HG03097 (cell line): Measurements from ENCODE around the gene HS6ST2.

Source experiments
- ATAC-seq: cut with Tn5 transposase; IDR thresholded peaks from one replicate; pipeline ENCODE4 v1.9.1; 2021; ENCODE audit not compliant: unreplicated experiment, low FRiP score

HS6ST2 gene

DNA sequence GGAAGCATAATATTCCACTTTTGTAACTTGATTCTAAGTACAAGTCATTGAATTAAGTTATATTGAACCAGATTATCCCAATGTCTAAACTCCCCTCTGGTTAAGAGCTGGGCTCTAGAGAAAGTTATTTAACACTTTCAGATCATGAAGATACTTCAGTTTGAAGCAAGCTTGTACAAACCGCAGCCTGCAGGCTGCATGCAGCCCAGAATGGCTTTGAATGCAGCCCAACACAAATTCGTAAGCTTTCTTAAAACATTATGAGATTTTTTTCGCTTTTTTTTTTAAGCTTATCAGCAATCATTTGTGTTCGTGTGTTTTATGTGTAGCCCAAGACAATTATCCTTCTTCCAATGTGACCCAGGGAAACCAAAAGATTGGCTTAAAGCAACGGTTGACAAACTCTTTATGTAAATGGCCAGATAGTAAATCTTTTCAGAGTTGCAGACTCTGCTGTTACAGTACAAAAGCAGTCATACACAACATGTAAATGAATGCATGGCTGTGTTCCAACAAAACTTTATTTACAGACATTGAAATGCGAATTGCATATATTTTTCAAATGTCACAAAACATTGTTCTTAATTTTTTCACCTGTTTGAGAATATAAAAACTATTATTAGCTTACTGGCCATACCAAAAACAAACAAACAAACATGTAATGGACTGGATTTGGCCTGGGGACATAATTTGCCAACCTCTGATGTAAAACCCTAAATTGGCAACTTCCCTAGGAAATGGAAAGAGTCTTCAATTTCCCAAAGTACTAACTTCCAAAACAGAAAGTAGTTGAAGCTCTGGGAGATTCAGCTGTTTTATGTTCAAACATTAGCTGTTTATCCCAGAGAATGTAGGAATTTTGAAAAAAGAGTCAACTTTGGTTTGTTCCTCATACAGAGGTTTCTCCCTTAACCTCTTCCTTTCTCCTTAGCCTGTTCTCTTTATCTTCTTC is 268.5 kb downstream of the HS6ST2 start:
- ATAC-seq: no peak

DNA sequence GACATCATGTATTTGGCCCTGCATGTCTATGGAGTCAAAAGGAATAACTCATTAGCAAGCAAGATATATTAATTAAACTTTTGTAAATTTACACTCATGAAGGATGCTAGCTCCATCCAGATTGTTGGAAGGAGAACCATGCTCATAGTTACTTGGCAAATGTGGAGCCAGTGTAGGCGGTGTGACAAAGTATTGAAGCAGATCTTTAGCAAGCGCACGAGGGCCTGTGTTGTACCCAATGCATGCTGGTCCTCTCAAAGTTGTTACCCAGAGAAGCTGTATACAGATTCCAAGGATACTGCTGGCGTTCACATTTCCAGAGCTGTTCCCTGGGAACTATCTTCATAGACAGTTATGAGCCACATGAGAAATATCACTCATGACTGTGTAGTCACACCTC is 273.2 kb downstream of the HS6ST2 start:
- ATAC-seq: no peak

DNA sequence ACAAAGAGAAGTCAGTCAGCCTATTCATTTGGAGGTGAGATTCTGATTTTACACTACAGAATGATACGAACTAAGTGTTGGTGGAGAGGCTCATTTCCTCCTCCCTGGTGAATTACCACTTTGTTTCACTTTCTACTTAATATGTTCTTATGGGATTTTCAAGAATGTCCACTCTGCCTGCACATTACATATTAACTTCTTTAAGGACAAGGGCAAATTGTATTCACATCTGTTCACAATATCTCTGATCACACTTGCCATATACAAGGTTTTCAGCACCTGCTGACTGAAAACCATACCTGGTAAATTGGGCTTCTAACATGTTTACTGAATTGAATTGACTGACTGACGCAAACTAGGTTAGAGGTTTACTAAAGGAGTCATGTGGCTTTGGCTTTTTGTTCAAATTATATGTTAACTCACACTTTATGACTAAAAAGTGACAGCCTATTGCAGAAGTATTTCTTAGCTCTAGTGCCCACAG is 281.2 kb downstream of the HS6ST2 start:
- ATAC-seq: peak; percentile 68

DNA sequence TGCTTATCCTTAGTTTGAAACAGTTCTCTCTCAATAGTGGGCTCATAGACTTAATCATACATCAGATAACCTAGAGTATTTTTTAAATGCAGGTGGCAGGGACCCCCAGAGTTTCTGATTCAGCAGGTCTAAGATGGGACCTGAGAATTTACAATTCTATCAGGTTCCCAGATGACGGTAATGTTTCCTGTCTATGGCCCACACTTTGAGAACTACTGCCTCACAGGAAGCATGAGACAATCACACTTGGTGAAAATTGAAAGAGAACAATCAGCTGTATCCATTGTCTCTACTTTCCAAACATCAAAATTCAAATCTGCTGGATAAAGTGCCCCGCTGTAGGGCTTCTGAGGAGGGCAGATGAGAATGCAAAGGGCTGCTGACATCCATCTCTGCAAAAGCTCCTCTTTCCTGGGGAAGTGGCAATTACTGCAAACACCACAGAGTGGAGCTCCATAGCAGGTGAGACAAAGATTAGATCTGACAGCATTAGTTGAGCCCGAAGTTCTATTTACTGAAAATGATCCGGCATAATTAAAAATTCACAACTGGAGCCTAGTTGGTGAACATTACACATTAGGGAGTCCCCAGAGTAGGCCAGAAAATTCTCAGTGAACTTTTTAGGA is 281.8 kb downstream of the HS6ST2 start:
- no peak for ATAC-seq

DNA sequence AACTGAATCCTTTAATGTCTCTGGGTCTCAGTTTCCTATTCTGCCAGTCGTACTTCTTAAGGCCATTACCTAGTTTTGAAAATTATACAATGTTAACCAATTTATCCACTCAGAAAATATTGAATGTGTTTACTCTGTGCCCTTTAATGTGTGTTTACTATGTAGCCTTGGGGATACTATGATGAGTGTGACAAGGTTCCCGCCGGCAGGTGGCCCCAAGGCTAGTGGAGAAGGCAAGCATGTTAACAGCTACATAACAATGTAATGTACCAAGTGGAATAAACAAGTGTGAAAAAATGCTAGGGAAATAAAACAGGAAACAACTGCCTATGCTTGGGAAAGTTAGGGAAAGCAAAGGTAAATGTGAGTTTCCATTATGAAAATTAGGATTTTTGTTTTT is 282.3 kb downstream of the HS6ST2 start:
- ATAC-seq: no peak

DNA sequence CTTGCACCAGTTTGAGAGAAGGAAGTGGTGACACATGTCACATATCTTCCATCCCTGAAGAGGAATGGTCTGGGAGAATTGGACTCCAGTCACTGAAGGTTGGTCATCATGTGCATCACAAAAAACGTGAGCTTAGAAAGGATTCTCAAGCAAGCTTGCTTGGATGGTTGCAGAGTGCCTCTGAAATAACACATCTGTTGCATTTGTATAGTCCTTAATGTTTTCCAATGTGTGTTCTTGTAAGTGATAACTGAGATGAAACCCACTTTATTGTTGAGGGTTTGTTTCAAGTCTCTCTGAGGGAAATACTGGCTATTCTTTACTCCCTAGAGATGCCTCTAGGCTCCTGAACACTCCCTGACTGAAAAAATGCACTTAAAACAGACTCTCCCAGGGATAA is 285.1 kb downstream of the HS6ST2 start:
- no peak for ATAC-seq

DNA sequence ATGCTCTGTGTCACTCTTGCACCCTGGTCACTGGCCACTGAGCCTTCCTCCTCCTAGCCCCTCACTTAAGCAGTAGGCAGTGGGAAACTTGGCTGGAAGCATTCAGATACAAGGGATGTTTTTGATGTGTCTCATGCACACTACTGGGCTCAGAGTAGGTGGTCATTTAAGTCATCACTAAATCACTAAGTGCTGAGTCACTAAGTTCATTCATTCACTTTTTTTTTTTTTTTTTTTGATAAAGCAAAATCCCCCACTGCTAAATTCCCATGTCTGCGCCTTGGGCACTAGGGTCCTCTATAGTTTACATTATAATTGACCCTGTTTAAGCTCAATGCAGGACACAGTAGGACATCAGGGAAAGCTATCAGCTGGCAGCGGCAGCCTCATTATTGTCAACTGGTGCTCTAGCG is 287.2 kb downstream of the HS6ST2 start:
- ATAC-seq: no peak

DNA sequence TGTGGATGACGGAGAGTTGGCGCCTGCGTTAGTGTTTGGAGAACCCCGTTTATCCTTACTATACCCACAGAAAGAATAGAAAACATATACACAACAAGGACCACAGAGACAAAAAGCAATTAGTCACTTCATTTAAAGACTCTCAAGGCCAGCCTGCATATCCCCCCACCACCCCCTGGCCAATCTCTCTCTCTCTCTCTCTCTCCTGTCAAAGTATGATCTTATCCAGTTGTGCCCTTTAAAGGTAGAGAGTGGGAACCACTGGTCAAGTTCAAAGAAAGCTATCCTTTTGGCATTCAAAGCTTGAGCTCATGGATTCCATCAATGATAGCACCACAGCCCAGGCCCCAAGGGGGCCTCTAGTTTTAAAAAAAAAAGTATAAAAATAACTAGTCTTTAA is 289.3 kb downstream of the HS6ST2 start:
- no peak for ATAC-seq

DNA sequence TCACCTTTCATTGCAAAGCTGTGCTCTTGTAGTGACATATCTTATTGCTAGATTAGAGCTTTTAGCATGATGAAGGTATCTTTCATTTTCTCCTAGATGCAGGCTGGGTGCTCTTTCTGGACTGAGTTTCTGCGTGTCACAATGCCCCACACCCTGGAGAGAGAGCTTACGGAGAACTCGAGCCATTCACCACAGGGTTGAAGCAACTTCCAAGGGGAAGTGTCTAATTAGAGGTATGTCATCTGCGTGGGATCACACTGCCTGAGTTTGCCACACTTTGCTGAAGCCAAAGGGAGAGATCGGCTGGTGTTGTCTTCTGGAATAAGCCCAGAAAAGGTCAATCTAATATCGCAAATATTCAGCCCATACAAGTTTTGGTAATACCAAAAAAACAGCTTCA is 290.3 kb downstream of the HS6ST2 start:
- no peak for ATAC-seq

DNA sequence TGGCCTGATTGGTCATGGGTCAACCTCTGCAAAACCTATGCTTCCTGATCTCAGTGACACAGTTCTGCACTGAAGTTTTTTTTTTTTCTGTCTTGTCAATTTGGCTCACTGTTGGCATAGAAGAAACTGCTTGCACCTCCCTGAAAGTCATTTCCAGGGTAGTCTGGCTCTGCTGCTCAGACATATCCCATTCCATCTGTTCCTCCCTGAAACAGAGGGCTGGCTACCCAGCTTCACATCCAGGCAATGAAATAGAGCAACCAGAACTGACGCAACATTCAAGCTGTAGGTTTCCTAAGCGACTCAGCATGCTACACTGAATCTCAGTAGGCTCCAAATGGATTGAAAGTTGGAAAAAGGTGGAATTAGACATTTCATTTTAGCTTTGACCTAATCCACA is 292.8 kb downstream of the HS6ST2 start:
- ATAC-seq: no peak

DNA sequence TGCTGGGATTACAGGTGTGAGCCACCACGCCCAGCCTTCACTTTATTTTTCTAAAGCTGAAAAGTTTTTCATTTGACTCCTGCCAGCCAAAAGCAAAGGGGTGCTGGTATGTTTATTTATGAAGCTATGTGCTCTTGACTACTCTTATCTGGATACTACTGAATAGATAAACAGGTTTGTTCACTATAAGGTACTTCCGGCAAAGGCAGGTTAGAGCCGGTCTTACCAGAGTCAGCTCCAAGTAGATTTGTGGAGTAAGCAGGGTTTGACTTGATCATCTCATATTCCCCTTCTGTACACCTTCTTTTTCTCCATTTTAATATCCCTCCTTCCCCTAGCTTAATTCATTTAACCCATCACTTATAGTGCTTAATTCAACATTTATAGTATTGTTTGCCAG is 294.2 kb downstream of the HS6ST2 start:
- ATAC-seq: no peak

DNA sequence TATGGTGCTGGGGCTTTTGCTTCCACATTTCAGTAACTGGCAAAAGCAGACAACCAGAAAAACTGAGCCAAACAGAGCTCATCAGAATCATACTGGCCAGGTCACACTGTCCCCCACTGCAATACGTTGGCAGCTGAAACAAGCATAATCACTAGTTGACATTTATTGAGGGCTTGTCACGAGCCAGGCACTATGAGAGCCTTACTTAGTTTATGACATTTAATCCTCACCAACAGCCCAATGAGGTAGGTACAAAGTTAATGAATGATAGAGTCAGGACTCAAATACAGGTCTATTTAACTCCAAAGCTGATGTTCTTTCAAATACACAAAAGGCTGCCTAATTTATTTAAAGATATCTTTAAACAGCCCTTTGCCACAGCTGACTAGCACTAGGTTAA is 295.6 kb downstream of the HS6ST2 start:
- ATAC-seq: no peak

DNA sequence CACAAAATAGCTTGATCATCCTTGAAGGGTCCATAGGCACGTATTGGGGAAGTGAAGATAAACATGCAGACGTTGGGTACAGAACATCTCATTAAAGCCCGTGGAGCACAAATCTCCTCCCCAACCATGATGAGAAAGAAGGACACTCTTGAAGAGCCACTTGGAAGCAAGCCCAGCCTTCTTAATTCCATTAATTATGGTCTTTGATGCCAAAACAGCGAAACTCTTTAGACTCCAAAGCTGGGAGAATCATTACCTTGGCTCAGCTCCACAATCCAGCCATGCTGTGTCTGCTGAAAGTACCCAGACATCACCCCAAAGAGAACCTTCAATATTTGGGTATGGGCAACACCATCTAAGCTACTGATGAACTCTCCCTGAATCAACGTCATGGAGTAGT is 300.6 kb downstream of the HS6ST2 start:
- no peak for ATAC-seq

DNA sequence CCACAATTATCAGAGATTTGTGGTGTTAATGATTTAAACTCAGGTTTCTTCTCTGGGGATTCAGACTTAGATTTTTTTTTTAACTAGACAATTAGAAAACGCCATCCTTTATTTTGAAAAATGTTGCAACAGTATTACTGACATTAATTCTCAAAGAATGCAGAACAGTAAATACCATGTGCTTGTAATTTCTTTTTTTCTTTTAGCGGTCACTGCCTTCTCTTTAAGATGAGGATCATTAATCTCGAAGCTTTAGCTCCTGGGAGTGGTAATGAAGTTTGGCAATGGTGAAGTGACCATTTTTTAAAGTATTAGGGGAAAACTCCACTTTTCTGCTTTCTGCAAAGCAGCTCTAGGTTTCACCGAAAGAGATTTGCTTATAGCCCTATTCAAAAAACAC is 305.6 kb downstream of the HS6ST2 start:
- ATAC-seq: no peak

DNA sequence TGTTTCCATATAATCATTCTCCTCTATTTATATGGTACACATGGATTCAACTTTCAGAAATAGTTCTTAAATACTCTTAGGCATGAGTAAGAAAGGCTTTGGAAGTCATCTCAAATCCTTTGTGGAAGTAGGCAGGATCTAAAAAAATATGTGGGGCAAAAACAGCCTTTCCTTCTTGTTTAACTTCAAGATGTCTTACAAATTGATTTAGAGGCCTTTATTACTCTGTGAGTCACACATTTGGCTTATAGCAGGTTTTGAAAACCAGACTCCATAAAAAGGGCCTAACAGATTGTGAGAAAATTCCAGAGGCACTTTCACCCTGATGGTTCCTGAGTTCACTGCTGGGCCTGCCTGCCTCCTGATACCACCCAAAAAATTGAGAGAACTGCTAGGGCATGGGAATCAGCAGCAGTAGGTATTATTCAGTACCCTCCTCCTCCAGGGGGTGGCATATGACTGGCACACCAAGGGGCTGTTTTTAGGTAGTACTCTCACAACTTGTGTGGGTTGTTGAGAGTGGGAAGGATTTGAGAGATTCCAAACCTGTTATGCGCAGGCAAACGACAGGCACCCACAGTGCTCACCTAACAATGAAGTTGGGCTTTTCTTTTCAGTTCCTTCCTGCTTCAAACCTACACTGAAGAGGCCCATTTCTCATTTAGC is 306.9 kb downstream of the HS6ST2 start:
- no peak for ATAC-seq

DNA sequence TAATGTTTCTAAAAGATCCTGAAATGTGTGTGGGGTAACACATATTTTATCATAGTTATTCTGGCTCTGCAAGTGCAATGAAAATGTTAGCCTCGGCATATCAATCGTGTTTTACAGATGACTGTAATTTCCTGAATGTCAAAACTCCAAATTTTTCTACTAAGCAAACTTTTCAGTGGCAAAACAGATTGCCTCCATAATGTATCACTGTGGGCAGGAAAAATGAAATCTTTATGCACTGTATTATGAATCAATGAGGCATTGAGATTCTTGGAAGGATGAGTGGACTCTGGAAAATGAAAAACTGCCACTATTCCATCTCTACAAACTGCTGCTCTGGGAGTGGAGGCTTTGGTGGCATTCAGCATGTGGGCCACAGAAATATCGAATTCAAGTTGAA is 309.5 kb downstream of the HS6ST2 start:
- ATAC-seq: no peak

DNA sequence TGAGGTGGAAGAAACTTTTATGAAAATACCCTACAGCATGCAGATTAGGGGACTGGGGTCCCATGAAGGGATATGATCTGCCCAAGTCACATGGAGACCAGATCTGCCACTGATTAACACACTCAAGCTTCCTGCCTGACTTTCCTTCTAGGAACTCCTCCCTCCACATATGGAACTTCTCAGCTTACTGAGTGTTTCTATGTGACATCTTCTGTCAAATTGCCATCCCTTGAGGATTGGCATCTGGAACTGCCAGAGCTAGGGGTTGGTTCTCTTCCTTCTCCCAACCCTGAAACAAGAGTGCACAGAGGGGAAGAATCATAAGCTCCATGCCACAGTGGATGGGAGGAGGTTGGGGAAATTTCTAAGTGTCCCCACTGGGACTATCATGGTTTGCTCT is 319.0 kb downstream of the HS6ST2 start:
- ATAC-seq: no peak

DNA sequence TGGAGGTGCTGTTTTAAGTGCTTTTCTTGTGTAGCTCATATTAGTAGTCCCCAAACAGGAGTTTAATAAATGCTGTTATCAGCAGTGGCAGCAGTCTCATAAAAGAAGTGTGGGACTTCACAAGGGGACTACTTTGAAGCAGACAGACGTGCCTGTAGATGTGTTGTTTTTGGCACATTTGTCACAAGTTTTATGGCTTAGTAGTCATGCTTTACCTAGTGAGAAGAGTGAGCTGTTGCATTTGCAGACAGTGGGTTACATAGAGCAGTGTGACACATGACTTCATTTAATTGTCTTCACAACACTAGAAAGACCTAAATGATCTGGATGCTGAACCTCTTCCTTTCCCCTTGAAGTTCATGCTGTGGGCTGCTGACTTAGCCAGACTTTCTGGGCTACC is 320.1 kb downstream of the HS6ST2 start:
- ATAC-seq: no peak

DNA sequence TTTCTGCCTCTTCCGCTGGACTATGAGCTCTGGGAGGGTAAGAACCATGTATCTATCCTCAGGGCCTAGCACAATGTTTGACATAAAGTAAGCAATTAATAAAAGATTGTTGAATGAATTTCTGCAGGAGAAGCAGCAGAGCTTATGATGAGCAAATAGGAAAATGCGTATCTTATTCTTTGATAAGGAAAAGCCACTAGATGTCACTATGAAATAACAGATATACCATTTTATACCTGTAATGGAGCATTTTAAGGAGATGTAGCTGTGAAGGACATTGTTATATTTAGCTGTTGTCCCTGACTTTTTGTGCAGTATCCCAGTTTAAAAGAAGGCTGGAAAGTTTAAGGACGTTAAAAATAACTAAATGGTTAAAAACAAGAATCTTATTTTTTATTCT is 322.3 kb downstream of the HS6ST2 start:
- no peak for ATAC-seq

DNA sequence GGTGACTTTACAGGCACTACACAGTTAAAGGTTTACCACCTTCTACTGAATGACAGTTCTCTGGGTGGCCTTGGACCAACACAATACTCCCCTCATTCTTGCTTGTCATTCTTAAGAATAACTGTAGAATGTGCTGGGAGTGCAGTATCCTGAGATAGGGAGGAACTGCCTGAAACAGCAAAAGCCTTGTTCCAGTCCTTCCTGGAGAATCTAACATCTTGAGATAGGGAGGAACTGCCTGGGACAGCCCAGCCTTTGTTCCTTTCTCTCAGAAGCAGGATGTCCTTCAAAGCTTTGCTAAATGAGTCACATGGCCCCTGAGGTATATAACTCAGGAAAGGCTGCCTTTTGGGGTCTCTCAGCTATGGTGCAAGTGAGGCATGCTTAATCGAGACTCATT is 323.9 kb downstream of the HS6ST2 start:
- ATAC-seq: no peak

DNA sequence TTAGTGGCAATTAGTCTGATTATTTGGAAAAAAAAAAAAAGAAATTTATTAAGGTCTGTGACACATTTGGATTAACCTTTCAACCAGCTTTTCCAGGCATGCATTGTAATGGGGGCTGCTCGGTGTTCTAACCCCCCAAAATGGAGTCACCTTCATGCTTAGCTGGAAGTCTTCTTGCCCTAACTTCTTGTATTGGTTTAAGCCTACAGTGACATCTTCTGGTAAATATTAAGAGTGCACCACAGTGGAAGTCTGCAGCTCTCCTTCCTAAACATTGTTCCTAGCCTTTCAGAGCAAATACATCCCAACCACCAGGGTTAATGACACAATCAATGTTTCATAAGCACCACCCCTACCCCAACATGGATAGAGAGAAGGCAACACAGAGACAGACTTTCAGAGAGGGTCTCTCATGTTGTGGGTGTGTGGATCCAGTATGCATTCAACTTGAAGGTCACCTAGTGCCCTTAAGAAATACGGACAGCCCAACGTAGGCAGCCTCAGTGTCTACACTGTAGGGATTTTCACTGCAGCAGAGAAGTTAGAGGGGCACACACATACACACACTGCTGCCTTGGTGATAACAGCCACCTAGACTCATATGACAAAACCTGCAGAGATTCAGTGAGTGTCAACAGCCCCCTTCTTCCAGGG is 326.7 kb downstream of the HS6ST2 start:
- no peak for ATAC-seq
